Measurements from ENCODE around the gene NCOA5. TPM values are rescaled to one million over a fixed set of nuclear protein-coding genes. Genes with fewer than 3 reads are reported as not detected.

The NCOA5 gene
- total RNA-seq, 1 donor: 14.5 TPM

- H3K36me3 ChIP-seq (ENCODE audit: insufficient read depth, low read length): peaks cover 36% of the 10 kb centered on the region
- H3K27ac ChIP-seq (ENCODE audit: low read depth, low read length): no peak overlapping the region
- H3K27me3 ChIP-seq (ENCODE audit: insufficient read depth, low read length): no peaks in the 10 kb centered on the region
- H3K4me1 ChIP-seq (ENCODE audit: insufficient read depth, low read length): peaks cover 19% of the 10 kb centered on the region
- no peak overlapping the region for H3K4me3 ChIP-seq (ENCODE audit: insufficient read depth, low read length)
- peaks cover 56% of the 10 kb centered on the region for H4K20me1 ChIP-seq (ENCODE audit: insufficient read depth, low read length)
- no peak for TF ChIP-seq CTCF (IDR thresholded peaks at IDR 0.05; ENCODE audit: extremely low read depth, low read depth, low read length)
- DNase-seq (ENCODE audit: insufficient read length, low spot score, missing footprints): no peak
- H3K9me3 ChIP-seq (ENCODE audit: low read depth, low read length): no peaks in the 10 kb centered on the region
- no peak overlapping the region for H3K4me2 ChIP-seq (ENCODE audit: insufficient read depth, low read length)
- H3K79me2 ChIP-seq (ENCODE audit: insufficient read depth, low read length): peaks cover 54% of the 10 kb centered on the region
- no peak overlapping the region for H2AFZ ChIP-seq (ENCODE audit: low read length)
Observed at GRCh38 chr20:46073443-46073842, 16.3 kb downstream of the NCOA5 start.

GRCh38 chr20:46073024-46073423 is 16.7 kb downstream of the NCOA5 start:
- Histone ChIP-seq H3K9me3 (ENCODE audit: low read depth, low read length) (no peaks in the 10 kb centered on the region), H3K4me3 (ENCODE audit: insufficient read depth, low read length) (no peak overlapping the region), H4K20me1 (ENCODE audit: insufficient read depth, low read length) (peaks cover 52% of the 10 kb centered on the region), H3K27me3 (ENCODE audit: insufficient read depth, low read length) (no peaks in the 10 kb centered on the region), H3K79me2 (ENCODE audit: insufficient read depth, low read length) (peaks cover 50% of the 10 kb centered on the region), H3K4me1 (ENCODE audit: insufficient read depth, low read length) (peaks cover 19% of the 10 kb centered on the region), H3K36me3 (ENCODE audit: insufficient read depth, low read length) (peaks cover 36% of the 10 kb centered on the region), H2AFZ (ENCODE audit: low read length) (no peak overlapping the region), H3K4me2 (ENCODE audit: insufficient read depth, low read length) (no peak overlapping the region), H3K27ac (ENCODE audit: low read depth, low read length) (no peak overlapping the region)
- no peak for DNase-seq (ENCODE audit: insufficient read length, low spot score, missing footprints)
- no peak for TF ChIP-seq CTCF (IDR thresholded peaks at IDR 0.05; ENCODE audit: extremely low read depth, low read depth, low read length)

GRCh38 chr20:46071573-46071972 is 18.2 kb downstream of the NCOA5 start:
- no peaks in the 10 kb centered on the region for H3K9me3 ChIP-seq (ENCODE audit: low read depth, low read length)
- H3K27ac ChIP-seq (ENCODE audit: low read depth, low read length): no peak overlapping the region
- no peak overlapping the region for H3K4me2 ChIP-seq (ENCODE audit: insufficient read depth, low read length)
- no peak overlapping the region for H2AFZ ChIP-seq (ENCODE audit: low read length)
- peaks cover 37% of the 10 kb centered on the region for H3K79me2 ChIP-seq (ENCODE audit: insufficient read depth, low read length)
- peaks cover 19% of the 10 kb centered on the region for H3K4me1 ChIP-seq (ENCODE audit: insufficient read depth, low read length)
- H4K20me1 ChIP-seq (ENCODE audit: insufficient read depth, low read length): peaks cover 42% of the 10 kb centered on the region
- DNase-seq (ENCODE audit: insufficient read length, low spot score, missing footprints): no peak
- H3K36me3 ChIP-seq (ENCODE audit: insufficient read depth, low read length): peaks cover 41% of the 10 kb centered on the region
- TF ChIP-seq CTCF (IDR thresholded peaks at IDR 0.05; ENCODE audit: extremely low read depth, low read depth, low read length): no peak
- no peaks in the 10 kb centered on the region for H3K27me3 ChIP-seq (ENCODE audit: insufficient read depth, low read length)
- no peak overlapping the region for H3K4me3 ChIP-seq (ENCODE audit: insufficient read depth, low read length)

GRCh38 chr20:46070215-46070900 is 19.4 kb downstream of the NCOA5 start:
- no peak for TF ChIP-seq CTCF (IDR thresholded peaks at IDR 0.05; ENCODE audit: extremely low read depth, low read depth, low read length)
- H2AFZ ChIP-seq (ENCODE audit: low read length): no peak overlapping the region
- peaks cover 19% of the 10 kb centered on the region for H3K4me1 ChIP-seq (ENCODE audit: insufficient read depth, low read length)
- no peaks in the 10 kb centered on the region for H3K27me3 ChIP-seq (ENCODE audit: insufficient read depth, low read length)
- DNase-seq (ENCODE audit: insufficient read length, low spot score, missing footprints): peak; percentile 81
- peaks cover 41% of the 10 kb centered on the region for H4K20me1 ChIP-seq (ENCODE audit: insufficient read depth, low read length)
- peak overlapping the region; percentile 76 for H3K4me2 ChIP-seq (ENCODE audit: insufficient read depth, low read length)
- H3K36me3 ChIP-seq (ENCODE audit: insufficient read depth, low read length): peaks cover 50% of the 10 kb centered on the region
- H3K27ac ChIP-seq (ENCODE audit: low read depth, low read length): peak overlapping the region; percentile 50
- H3K9me3 ChIP-seq (ENCODE audit: low read depth, low read length): no peaks in the 10 kb centered on the region
- peaks cover 34% of the 10 kb centered on the region for H3K79me2 ChIP-seq (ENCODE audit: insufficient read depth, low read length)
- H3K4me3 ChIP-seq (ENCODE audit: insufficient read depth, low read length): peak overlapping the region; percentile 27

Measured in osteoblast (primary cell).